ENCODE measurements around the gene PROSER1. TPM values are rescaled to one million over a fixed set of nuclear protein-coding genes. Genes with fewer than 3 reads are reported as not detected.

The PROSER1 gene
- total RNA-seq, 2 experiments from 2014 or later = 88.7 to 108 TPM

- peaks cover 8% of the 10 kb centered on the region for H3K9me3 Mint-ChIP-seq
- no peaks in the 10 kb centered on the region for H3K4me1 Mint-ChIP-seq (ENCODE audit: low read depth)
- ATAC-seq (no peak), DNase-seq (no peak)
- peaks cover 8% of the 10 kb centered on the region for H3K27me3 Mint-ChIP-seq
- H3K27ac Mint-ChIP-seq = no peak overlapping the region
- TF ChIP-seq CTCF (IDR thresholded peaks at IDR 0.05) = no peak
- no peak overlapping the region for H3K4me3 Mint-ChIP-seq
- ChIA-PET POLR2A (no interaction called here), CTCF (interaction anchor here (1.5 kb wide), 1 partner anchor 35 kb away, joined by 3 read pairs; no protein-coding TSS in a partner anchor)
- intact Hi-C loops (cut with micrococcal nuclease) = no loop called here
- no peaks in the 10 kb centered on the region for H3K36me3 Mint-ChIP-seq (ENCODE audit: low read depth)
These were observed 56.8 kb downstream of the PROSER1 start for GRCh38 chr13:38981096-38981495.

- H3K27me3 Mint-ChIP-seq = peaks cover 8% of the 10 kb centered on the region
- ChIA-PET CTCF (interaction anchor here (1.5 kb wide), 1 partner anchor 36 kb away, joined by 3 read pairs; no protein-coding TSS in a partner anchor), POLR2A (no interaction called here)
- DNase-seq (no peak), ATAC-seq (no peak)
- H3K4me1 Mint-ChIP-seq (ENCODE audit: low read depth) = no peaks in the 10 kb centered on the region
- intact Hi-C loops (cut with micrococcal nuclease) = no loop called here
- H3K9me3 Mint-ChIP-seq = peaks cover 8% of the 10 kb centered on the region
- H3K4me3 Mint-ChIP-seq = no peak overlapping the region
- H3K36me3 Mint-ChIP-seq (ENCODE audit: low read depth) = no peaks in the 10 kb centered on the region
- no peak for TF ChIP-seq CTCF (IDR thresholded peaks at IDR 0.05)
- no peak overlapping the region for H3K27ac Mint-ChIP-seq
These were observed 57.2 kb downstream of the PROSER1 start for GRCh38 chr13:38980750-38981078.

- CTCF ChIA-PET = no interaction called here
- no peak overlapping the region for H3K4me3 Mint-ChIP-seq
- DNase-seq (no peak), ATAC-seq (no peak)
- intact Hi-C loops (cut with micrococcal nuclease) = no loop called here
- peaks cover 8% of the 10 kb centered on the region for H3K9me3 Mint-ChIP-seq
- TF ChIP-seq CTCF (IDR thresholded peaks at IDR 0.05) = no peak
- POLR2A ChIA-PET = no interaction called here
- peaks cover 8% of the 10 kb centered on the region for H3K27me3 Mint-ChIP-seq
- no peaks in the 10 kb centered on the region for H3K4me1 Mint-ChIP-seq (ENCODE audit: low read depth)
- H3K27ac Mint-ChIP-seq = no peak overlapping the region
- no peaks in the 10 kb centered on the region for H3K36me3 Mint-ChIP-seq (ENCODE audit: low read depth)
These were observed 57.8 kb downstream of the PROSER1 start for GRCh38 chr13:38979891-38980749.

GRCh38 chr13:38970380-38971051 is 67.4 kb downstream of the PROSER1 start:
- no peak for TF ChIP-seq CTCF (IDR thresholded peaks at IDR 0.05)
- DNase-seq (no peak), ATAC-seq (no peak)
- no peak overlapping the region for H3K27ac Mint-ChIP-seq
- no peaks in the 10 kb centered on the region for H3K9me3 Mint-ChIP-seq
- peaks cover 7% of the 10 kb centered on the region for H3K27me3 Mint-ChIP-seq
- POLR2A ChIA-PET = no interaction called here
- no peaks in the 10 kb centered on the region for H3K4me1 Mint-ChIP-seq (ENCODE audit: low read depth)
- H3K4me3 Mint-ChIP-seq = no peak overlapping the region
- CTCF ChIA-PET = interaction anchor here (1.5 kb wide), 1 partner anchor 646 kb away, joined by 4 read pairs; no protein-coding TSS in a partner anchor
- no peaks in the 10 kb centered on the region for H3K36me3 Mint-ChIP-seq (ENCODE audit: low read depth)
- intact Hi-C loops (cut with micrococcal nuclease) = no loop called here

GRCh38 chr13:38969187-38969586 is 68.7 kb downstream of the PROSER1 start:
- Mint-ChIP-seq H3K4me1 (ENCODE audit: low read depth) (no peaks in the 10 kb centered on the region), H3K27me3 (peaks cover 10% of the 10 kb centered on the region), H3K4me3 (no peak overlapping the region), H3K36me3 (ENCODE audit: low read depth) (no peaks in the 10 kb centered on the region), H3K27ac (no peak overlapping the region), H3K9me3 (no peaks in the 10 kb centered on the region)
- ATAC-seq (no peak), DNase-seq (no peak)
- intact Hi-C loops (cut with micrococcal nuclease) = no loop called here
- TF ChIP-seq CTCF (IDR thresholded peaks at IDR 0.05) = no peak
- POLR2A ChIA-PET = no interaction called here
- CTCF ChIA-PET = interaction anchor here (1.5 kb wide), 1 partner anchor 647 kb away, joined by 4 read pairs; no protein-coding TSS in a partner anchor
